CD8-positive, alpha-beta memory T cell (primary cell): ENCODE results near the gene HMCN1. TPM values are rescaled to one million over a fixed set of nuclear protein-coding genes. Genes with fewer than 3 reads are reported as not detected.

Source experiments
- CTCF ChIA-PET: fragments of 350-600 bp; sonication (Branson Sonifier 250); formaldehyde crosslinking; loops from one replicate; lab custom pipeline; 2021; ENCODE audit warnings: antibody characterized with exemption; lab: Charles Lee
- POLR2A ChIA-PET: fragments of 350-600 bp; sonication (Branson Sonifier 250); formaldehyde crosslinking; loops from one replicate; lab custom pipeline; 2021; ENCODE audit warnings: antibody characterized with exemption; lab: Charles Lee
- DNase-seq, 5 donors: peaks; one replicate each; pipeline versions ENCODE4 v3.0.0 to v3.0.0-alpha.2; 2020 to 2022; ENCODE audit warnings: mixed read lengths in 1 of 5
- H3K27ac ChIP-seq: one replicate; pipeline ENCODE4 v1.7.0; 2013; ENCODE audit warnings: low read depth, mild to moderate bottlenecking, low read length, moderate library complexity
- H3K27me3 ChIP-seq: 2 replicates; pipeline ENCODE4 v1.7.0; 2013; ENCODE audit warnings: low read length, mild to moderate bottlenecking; ENCODE audit not compliant: insufficient read depth, poor library complexity, severe bottlenecking
- H3K36me3 ChIP-seq: 2 replicates; pipeline ENCODE4 v1.7.0; 2013; ENCODE audit warnings: mild to moderate bottlenecking, low read length, moderate library complexity; ENCODE audit not compliant: insufficient read depth
- H3K4me1 ChIP-seq: 2 replicates; pipeline ENCODE4 v1.7.0; 2013; ENCODE audit warnings: mild to moderate bottlenecking, low read length, moderate library complexity; ENCODE audit not compliant: insufficient read depth
- H3K4me3 ChIP-seq: 2 replicates; pipeline ENCODE4 v1.7.0; 2013; ENCODE audit warnings: mild to moderate bottlenecking, low read length
- H3K9me3 ChIP-seq: 2 replicates; pipeline ENCODE4 v1.7.0; 2013; ENCODE audit warnings: mild to moderate bottlenecking, low read length
- H3K27ac Mint-ChIP-seq, 8 donors: one replicate each; pipeline ENCODE4 v1.8.0; 2020 to 2021; ENCODE audit warnings: mixed read lengths in 8 of 8, mild to moderate bottlenecking in 6 of 8, inconsistent platforms in 3 of 8, moderate library complexity in 3 of 8
- H3K27me3 Mint-ChIP-seq, 2 donors: one replicate each; pipeline ENCODE4 v1.8.0; 2020 to 2021; ENCODE audit warnings: mixed read lengths in 2 of 2, mild to moderate bottlenecking in 1 of 2, moderate library complexity in 1 of 2
- H3K36me3 Mint-ChIP-seq, 3 donors: one replicate each; pipeline ENCODE4 v1.8.0; 2020 to 2021; ENCODE audit warnings: mixed read lengths in 3 of 3, inconsistent platforms in 1 of 3, mild to moderate bottlenecking in 1 of 3
- H3K4me1 Mint-ChIP-seq, 3 donors: one replicate each; pipeline ENCODE4 v1.8.0; 2020 to 2021; ENCODE audit warnings: mixed read lengths in 3 of 3, inconsistent platforms in 1 of 3, mild to moderate bottlenecking in 1 of 3
- H3K4me3 Mint-ChIP-seq, 7 donors: one replicate each; pipeline ENCODE4 v1.8.0; 2020 to 2021; ENCODE audit warnings: mixed read lengths in 7 of 7, mild to moderate bottlenecking in 6 of 7, moderate library complexity in 4 of 7, inconsistent platforms in 2 of 7
- H3K9me3 Mint-ChIP-seq, 5 donors: one replicate each; pipeline ENCODE4 v1.8.0; 2020 to 2022; ENCODE audit warnings: mixed read lengths in 5 of 5, mild to moderate bottlenecking in 3 of 5, moderate library complexity in 2 of 5, inconsistent platforms in 1 of 5
- polyA plus RNA-seq: library from polyadenylated mRNA; unstranded; fragments of 300-500 nt; fragmentation: Illumina TruSeq; gene quantifications from one replicate; pipeline ENCODE4 v1.2.3, GENCODE V29; 2021
- total RNA-seq, 2 experiments: library from RNA; stranded (reverse); gene quantifications; one replicate each; pipeline ENCODE4 v1.2.3, GENCODE V29; 2021

Gene HMCN1
- total and polyA plus RNA-seq, 3 experiments from 2014 or later: 0.02 to 0.04 TPM; not detected in 1

- ChIA-PET POLR2A (no interaction called here), CTCF (no interaction called here)
- no peaks in the 10 kb centered on the region for H3K9me3 ChIP-seq
- Mint-ChIP-seq H3K27ac (no peak overlapping the region), H3K36me3 (no peaks in the 10 kb centered on the region), H3K27me3 (peaks cover 1 to 9% of the 10 kb centered on the region in 2 donors), H3K9me3 (peaks cover 0 to 2% (median 0%) of the 10 kb centered on the region in 5 donors), H3K4me1 (no peaks in the 10 kb centered on the region), H3K4me3 (no peak overlapping the region)
- H3K4me3 ChIP-seq: no peak overlapping the region
- H3K4me1 ChIP-seq: no peaks in the 10 kb centered on the region
- H3K36me3 ChIP-seq: no peaks in the 10 kb centered on the region
- H3K27me3 ChIP-seq: no peaks in the 10 kb centered on the region
- DNase-seq: no peak
- no peak overlapping the region for H3K27ac ChIP-seq
Observed at GRCh38 chr1:185860311-185860710, 126.1 kb downstream of the HMCN1 start.

- Histone ChIP-seq H3K27ac (no peak overlapping the region), H3K9me3 (no peaks in the 10 kb centered on the region), H3K36me3 (no peaks in the 10 kb centered on the region), H3K4me1 (no peaks in the 10 kb centered on the region), H3K4me3 (no peak overlapping the region), H3K27me3 (no peaks in the 10 kb centered on the region)
- Mint-ChIP-seq H3K27ac (no peak overlapping the region), H3K9me3 (peaks cover 0 to 2% (median 0%) of the 10 kb centered on the region in 5 donors), H3K27me3 (peaks cover 1 to 9% of the 10 kb centered on the region in 2 donors), H3K36me3 (no peaks in the 10 kb centered on the region), H3K4me1 (no peaks in the 10 kb centered on the region), H3K4me3 (no peak overlapping the region)
- POLR2A ChIA-PET: no interaction called here
- DNase-seq: no peak
- CTCF ChIA-PET: no interaction called here
Observed at GRCh38 chr1:185860859-185861258, 126.7 kb downstream of the HMCN1 start.

GRCh38 chr1:185861630-185862029 is 127.4 kb downstream of the HMCN1 start:
- Histone ChIP-seq H3K4me1 (no peaks in the 10 kb centered on the region), H3K4me3 (no peak overlapping the region), H3K36me3 (no peaks in the 10 kb centered on the region), H3K9me3 (no peaks in the 10 kb centered on the region), H3K27me3 (no peaks in the 10 kb centered on the region), H3K27ac (no peak overlapping the region)
- ChIA-PET POLR2A (no interaction called here), CTCF (no interaction called here)
- H3K27ac Mint-ChIP-seq: no peak overlapping the region
- H3K36me3 Mint-ChIP-seq: no peaks in the 10 kb centered on the region
- H3K4me1 Mint-ChIP-seq: no peaks in the 10 kb centered on the region
- peaks cover 1 to 9% of the 10 kb centered on the region in 2 donors for H3K27me3 Mint-ChIP-seq
- H3K9me3 Mint-ChIP-seq: peaks cover 0 to 2% (median 0%) of the 10 kb centered on the region in 5 donors
- DNase-seq: no peak
- H3K4me3 Mint-ChIP-seq: no peak overlapping the region

- no peaks in the 10 kb centered on the region for H3K27me3 ChIP-seq
- H3K9me3 ChIP-seq: no peaks in the 10 kb centered on the region
- H3K4me3 ChIP-seq: no peak overlapping the region
- no peak overlapping the region for H3K27ac ChIP-seq
- ChIA-PET CTCF (no interaction called here), POLR2A (no interaction called here)
- Mint-ChIP-seq H3K27ac (no peak overlapping the region), H3K9me3 (peaks cover 0 to 2% (median 0%) of the 10 kb centered on the region in 5 donors), H3K27me3 (peaks cover 1 to 9% of the 10 kb centered on the region in 2 donors), H3K4me1 (no peaks in the 10 kb centered on the region), H3K36me3 (no peaks in the 10 kb centered on the region), H3K4me3 (no peak overlapping the region)
- no peak for DNase-seq
- no peaks in the 10 kb centered on the region for H3K36me3 ChIP-seq
- no peaks in the 10 kb centered on the region for H3K4me1 ChIP-seq
Observed at GRCh38 chr1:185862235-185862634, 128.0 kb downstream of the HMCN1 start.

- ChIA-PET CTCF (no interaction called here), POLR2A (no interaction called here)
- Histone ChIP-seq H3K36me3 (no peaks in the 10 kb centered on the region), H3K27me3 (no peaks in the 10 kb centered on the region), H3K27ac (no peak overlapping the region), H3K9me3 (no peaks in the 10 kb centered on the region), H3K4me1 (no peaks in the 10 kb centered on the region), H3K4me3 (no peak overlapping the region)
- Mint-ChIP-seq H3K27me3 (peaks cover 3 to 11% of the 10 kb centered on the region in 2 donors), H3K4me3 (no peak overlapping the region), H3K9me3 (peaks cover 0 to 2% (median 0%) of the 10 kb centered on the region in 5 donors), H3K27ac (no peak overlapping the region), H3K4me1 (no peaks in the 10 kb centered on the region), H3K36me3 (no peaks in the 10 kb centered on the region)
- no peak for DNase-seq
Observed at GRCh38 chr1:185864331-185864730, 130.1 kb downstream of the HMCN1 start.

- Mint-ChIP-seq H3K27me3 (peaks cover 3 to 11% of the 10 kb centered on the region in 2 donors), H3K9me3 (peaks cover 0 to 2% (median 0%) of the 10 kb centered on the region in 5 donors)
- POLR2A ChIA-PET: no interaction called here
Observed at GRCh38 chr1:185864889-185865517, 130.8 kb downstream of the HMCN1 start.

GRCh38 chr1:185869590-185869989 is 135.4 kb downstream of the HMCN1 start:
- Histone ChIP-seq H3K27me3 (no peaks in the 10 kb centered on the region), H3K36me3 (no peaks in the 10 kb centered on the region), H3K4me1 (no peaks in the 10 kb centered on the region), H3K4me3 (no peak overlapping the region), H3K27ac (no peak overlapping the region), H3K9me3 (no peaks in the 10 kb centered on the region)
- Mint-ChIP-seq H3K9me3 (no peaks in the 10 kb centered on the region), H3K4me1 (no peaks in the 10 kb centered on the region), H3K4me3 (no peak overlapping the region), H3K27me3 (peaks cover 4 to 5% of the 10 kb centered on the region in 2 donors), H3K27ac (no peak overlapping the region), H3K36me3 (no peaks in the 10 kb centered on the region)
- no peak for DNase-seq
- CTCF ChIA-PET: no interaction called here
- POLR2A ChIA-PET: no interaction called here

More at GRCh38 chr1:185864889-185865517, 130.8 kb downstream of the HMCN1 start:
- no peak overlapping the region for H3K4me3 Mint-ChIP-seq
- H3K27ac Mint-ChIP-seq: no peak overlapping the region
- H3K4me1 Mint-ChIP-seq: no peaks in the 10 kb centered on the region
- no peak for DNase-seq
- Histone ChIP-seq H3K36me3 (no peaks in the 10 kb centered on the region), H3K27ac (no peak overlapping the region), H3K4me1 (no peaks in the 10 kb centered on the region), H3K4me3 (no peak overlapping the region), H3K9me3 (no peaks in the 10 kb centered on the region), H3K27me3 (no peaks in the 10 kb centered on the region)
- H3K36me3 Mint-ChIP-seq: no peaks in the 10 kb centered on the region
- CTCF ChIA-PET: no interaction called here

GRCh38 chr1:185871627-185872150 is 137.5 kb downstream of the HMCN1 start:
- Mint-ChIP-seq H3K4me1 (no peaks in the 10 kb centered on the region), H3K4me3 (no peak overlapping the region), H3K27ac (no peak overlapping the region), H3K27me3 (peaks cover 4 to 5% of the 10 kb centered on the region in 2 donors), H3K9me3 (no peaks in the 10 kb centered on the region), H3K36me3 (no peaks in the 10 kb centered on the region)
- Histone ChIP-seq H3K9me3 (no peaks in the 10 kb centered on the region), H3K4me3 (no peak overlapping the region), H3K27ac (no peak overlapping the region), H3K36me3 (no peaks in the 10 kb centered on the region), H3K27me3 (no peaks in the 10 kb centered on the region), H3K4me1 (no peaks in the 10 kb centered on the region)
- no peak for DNase-seq
- ChIA-PET CTCF (no interaction called here), POLR2A (no interaction called here)
